Type B pancreatic cell (in vitro differentiated cells): ENCODE measurements around the gene FOXN3. TPM values are rescaled to one million over a fixed set of nuclear protein-coding genes. Genes with fewer than 3 reads are reported as not detected.
A peak's percentile ranks its signal among the peaks of the same experiment; 100 is the strongest.

Experiments used
- DNase-seq: peaks from one replicate; pipeline ENCODE4 v3.0.0; 2021; ENCODE audit warnings: mixed read lengths; ENCODE audit not compliant: unreplicated experiment; ENCODE audit errors: extremely low spot score
- H3K27ac Mint-ChIP-seq: 2 replicates; pipeline ENCODE4 v1.8.0; 2021; ENCODE audit warnings: mild to moderate bottlenecking, mixed read lengths
- H3K27me3 Mint-ChIP-seq: 2 replicates; pipeline ENCODE4 v1.8.0; 2021; ENCODE audit warnings: mixed read lengths
- H3K36me3 Mint-ChIP-seq: 2 replicates; pipeline ENCODE4 v1.8.0; 2021; ENCODE audit warnings: mixed read lengths
- H3K4me1 Mint-ChIP-seq: one replicate; pipeline ENCODE4 v1.8.0; 2021; ENCODE audit warnings: mixed read lengths; ENCODE audit not compliant: unreplicated experiment
- H3K4me3 Mint-ChIP-seq: 2 replicates; pipeline ENCODE4 v1.8.0; 2021; ENCODE audit warnings: mild to moderate bottlenecking, mixed read lengths
- H3K9me3 Mint-ChIP-seq: 2 replicates; pipeline ENCODE4 v1.8.0; 2021; ENCODE audit warnings: mixed read lengths
- total RNA-seq: library from RNA; stranded (reverse); gene quantifications from 2 replicates; pipeline ENCODE4 v1.2.1, GENCODE V29; 2021; ENCODE audit warnings: low replicate concordance
- TF ChIP-seq, protein P1 (sequence below): fragments of 200-600 bp; sonication (generic); conservative IDR thresholded peaks from 2 replicates; pipeline ENCODE4 v1.5.0; 2021; ENCODE audit warnings: antibody characterized with exemption, mild to moderate bottlenecking

Gene FOXN3
- total RNA-seq, 1 donor from 2014 or later = 73.5 TPM

DNA sequence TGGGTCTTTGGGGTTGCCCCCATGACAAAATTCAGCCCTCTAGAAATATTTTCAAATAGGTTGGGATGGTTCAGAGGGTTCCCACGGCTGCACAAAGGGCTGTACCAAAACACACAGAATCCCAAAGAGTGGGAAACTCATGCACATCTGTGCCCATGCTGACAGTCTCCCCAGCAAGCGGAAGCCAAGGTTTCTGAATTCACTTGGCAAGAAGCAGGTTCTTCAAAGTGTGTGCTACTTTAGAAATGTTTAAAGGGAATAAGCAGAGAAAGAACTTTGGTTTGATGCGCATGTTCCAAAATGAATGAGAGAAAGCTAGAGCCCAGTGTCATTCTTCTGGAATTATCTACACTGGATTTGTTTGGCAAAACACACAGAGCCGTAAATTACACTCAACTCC lies 46.7 kb downstream of the FOXN3 start:
- H3K4me1 Mint-ChIP-seq = peaks cover 26% of the 10 kb centered on the region
- no peak overlapping the region for H3K4me3 Mint-ChIP-seq
- DNase-seq = no peak
- peaks cover 15% of the 10 kb centered on the region for H3K36me3 Mint-ChIP-seq
- no peaks in the 10 kb centered on the region for H3K27me3 Mint-ChIP-seq
- H3K9me3 Mint-ChIP-seq = peaks cover 5% of the 10 kb centered on the region
- TF ChIP-seq, protein P1, sequence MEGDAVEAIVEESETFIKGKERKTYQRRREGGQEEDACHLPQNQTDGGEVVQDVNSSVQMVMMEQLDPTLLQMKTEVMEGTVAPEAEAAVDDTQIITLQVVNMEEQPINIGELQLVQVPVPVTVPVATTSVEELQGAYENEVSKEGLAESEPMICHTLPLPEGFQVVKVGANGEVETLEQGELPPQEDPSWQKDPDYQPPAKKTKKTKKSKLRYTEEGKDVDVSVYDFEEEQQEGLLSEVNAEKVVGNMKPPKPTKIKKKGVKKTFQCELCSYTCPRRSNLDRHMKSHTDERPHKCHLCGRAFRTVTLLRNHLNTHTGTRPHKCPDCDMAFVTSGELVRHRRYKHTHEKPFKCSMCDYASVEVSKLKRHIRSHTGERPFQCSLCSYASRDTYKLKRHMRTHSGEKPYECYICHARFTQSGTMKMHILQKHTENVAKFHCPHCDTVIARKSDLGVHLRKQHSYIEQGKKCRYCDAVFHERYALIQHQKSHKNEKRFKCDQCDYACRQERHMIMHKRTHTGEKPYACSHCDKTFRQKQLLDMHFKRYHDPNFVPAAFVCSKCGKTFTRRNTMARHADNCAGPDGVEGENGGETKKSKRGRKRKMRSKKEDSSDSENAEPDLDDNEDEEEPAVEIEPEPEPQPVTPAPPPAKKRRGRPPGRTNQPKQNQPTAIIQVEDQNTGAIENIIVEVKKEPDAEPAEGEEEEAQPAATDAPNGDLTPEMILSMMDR = no peak
- H3K27ac Mint-ChIP-seq = peak overlapping the region; percentile 50

- Mint-ChIP-seq H3K27ac (peak overlapping the region; percentile 87), H3K4me1 (peaks cover 31% of the 10 kb centered on the region), H3K4me3 (no peak overlapping the region), H3K9me3 (peaks cover 5% of the 10 kb centered on the region), H3K36me3 (peaks cover 18% of the 10 kb centered on the region), H3K27me3 (no peaks in the 10 kb centered on the region)
- TF ChIP-seq, protein P1 = no peak
- no peak for DNase-seq
Observed at GRCh38 chr14:89369656-89370055, 47.4 kb downstream of the FOXN3 start.

- peaks cover 15% of the 10 kb centered on the region for H3K36me3 Mint-ChIP-seq
- peaks cover 36% of the 10 kb centered on the region for H3K4me1 Mint-ChIP-seq
- peaks cover 5% of the 10 kb centered on the region for H3K9me3 Mint-ChIP-seq
- peak overlapping the region; percentile 64 for H3K4me3 Mint-ChIP-seq
- no peak for DNase-seq
- TF ChIP-seq, protein P1 = no peak
- peak overlapping the region; percentile 87 for H3K27ac Mint-ChIP-seq
- no peaks in the 10 kb centered on the region for H3K27me3 Mint-ChIP-seq
Observed at GRCh38 chr14:89368490-89369477, 48.2 kb downstream of the FOXN3 start.

DNA sequence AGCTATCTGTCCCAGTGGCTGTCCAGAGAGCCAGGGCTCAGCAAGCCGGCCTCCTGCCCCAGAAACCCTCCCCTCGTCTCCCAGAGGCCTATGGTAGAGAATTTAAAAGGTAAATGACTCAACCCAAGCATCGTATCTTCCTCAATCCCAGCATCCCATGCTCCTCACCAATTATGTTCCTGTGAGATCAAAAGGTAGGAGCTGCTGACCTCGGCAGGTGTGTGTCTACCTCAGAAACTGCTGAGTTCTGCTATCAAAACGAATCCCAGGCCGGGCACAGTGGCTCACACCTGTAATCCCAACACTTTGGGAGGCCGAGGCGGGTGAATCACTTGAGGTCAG lies 49.3 kb downstream of the FOXN3 start:
- H3K4me3 Mint-ChIP-seq = no peak overlapping the region
- H3K27me3 Mint-ChIP-seq = no peaks in the 10 kb centered on the region
- peaks cover 5% of the 10 kb centered on the region for H3K9me3 Mint-ChIP-seq
- TF ChIP-seq, protein P1 = no peak
- H3K4me1 Mint-ChIP-seq = peaks cover 36% of the 10 kb centered on the region
- no peak overlapping the region for H3K27ac Mint-ChIP-seq
- no peak for DNase-seq
- peaks cover 15% of the 10 kb centered on the region for H3K36me3 Mint-ChIP-seq

DNA sequence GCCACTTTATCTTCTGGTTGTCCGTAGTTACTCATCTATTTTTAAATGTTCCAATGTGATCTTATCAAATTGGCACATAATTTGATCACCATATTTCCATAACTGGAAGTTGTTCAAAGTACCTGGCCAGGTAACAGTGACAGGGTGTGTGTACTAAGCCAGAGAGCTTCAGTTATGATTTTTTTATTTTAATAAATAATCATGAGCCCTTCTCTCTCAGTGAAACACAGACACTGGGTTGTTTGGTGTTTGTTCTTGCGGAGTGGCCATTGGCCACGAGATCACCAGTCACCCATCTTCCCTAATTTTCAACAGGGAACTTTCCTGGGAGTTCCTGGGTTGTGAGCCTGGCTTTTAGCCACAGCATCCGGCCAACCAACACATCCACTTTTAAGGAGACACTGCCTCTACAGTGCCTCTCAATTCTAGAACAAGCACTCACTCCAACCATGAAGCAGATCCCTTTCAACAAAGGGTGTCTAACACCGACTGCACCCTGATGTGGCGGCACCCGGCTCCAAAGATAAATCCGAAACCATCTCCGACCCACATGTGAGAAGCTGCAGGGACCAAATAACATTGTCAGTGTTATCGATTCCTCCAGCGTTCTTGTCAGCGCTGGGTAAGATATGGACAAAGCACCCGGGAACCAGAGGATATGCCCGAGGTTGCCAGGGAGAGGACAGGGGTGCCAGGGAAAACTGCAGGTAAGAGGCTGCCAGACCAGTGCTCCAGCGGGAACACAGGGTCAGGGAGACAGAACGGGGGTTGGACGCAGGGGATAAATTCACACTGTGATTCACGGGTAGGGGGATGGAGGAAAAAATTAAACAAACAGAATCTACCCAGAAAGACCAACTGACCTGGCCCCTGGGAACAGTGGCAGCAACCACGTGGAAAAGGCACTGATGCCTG lies 49.9 kb downstream of the FOXN3 start:
- Mint-ChIP-seq H3K27me3 (no peaks in the 10 kb centered on the region), H3K27ac (peak overlapping the region; percentile 43), H3K9me3 (peaks cover 5% of the 10 kb centered on the region), H3K4me1 (peaks cover 36% of the 10 kb centered on the region), H3K36me3 (peaks cover 15% of the 10 kb centered on the region), H3K4me3 (no peak overlapping the region)
- DNase-seq = no peak
- TF ChIP-seq, protein P1 = no peak
